GM12878 (cell line): ENCODE data around the gene AATF. TPM values are rescaled to one million over a fixed set of nuclear protein-coding genes. Genes with fewer than 3 reads are reported as not detected.

Experiments
- ATAC-seq: fragments of 200-7000 bp; cut with Tn5 transposase; 3 replicates; pipeline ENCODE4 v1.9.1; 2020; ENCODE audit warnings: mild to moderate bottlenecking, moderate library complexity
- BruUV-seq: library from RNA; stranded (reverse); fragments of 400-500 nt; replicated peaks from 2 replicates; lab custom pipeline; 2021; lab: Mats Ljungman, UMichigan
- CTCF ChIA-PET: fragments of 300-600 bp; sonication (Branson Sonifier 250); formaldehyde crosslinking; extraction: SDS; loops from one replicate; lab custom pipeline; 2021; ENCODE audit warnings: inconsistent platforms; lab: Yijun Ruan, JAX
- POLR2A ChIA-PET: fragments of 350-600 bp; formaldehyde crosslinking; extraction: SDS; loops from one replicate; lab custom pipeline; 2021; ENCODE audit warnings: inconsistent platforms; lab: Charles Lee
- RAD21 ChIA-PET: fragments of 300-600 bp; sonication (Branson Sonifier 250); formaldehyde crosslinking; loops from one replicate; lab custom pipeline; 2023; ENCODE audit warnings: antibody characterized with exemption; ENCODE audit not compliant: unreplicated experiment; lab: Charles Lee
- SMC1A ChIA-PET: fragments of 300-600 bp; sonication (Branson Sonifier 250); formaldehyde crosslinking; loops from one replicate; lab custom pipeline; 2023; ENCODE audit not compliant: unreplicated experiment, uncharacterized antibody; lab: Charles Lee
- DNase-seq: peaks from one replicate; pipeline ENCODE4 v3.0.0-alpha.2; 2011; ENCODE audit warnings: low read depth, low spot score
- FAIRE-seq: peaks from 3 replicates; lab custom pipeline; 2011; peaks lifted over from hg19 to GRCh38; lab: Jason Lieb, UNC
- H2AFZ ChIP-seq: 2 replicates; pipeline ENCODE4 v1.6.0; 2011; ENCODE audit warnings: low read depth, low read length, control low read depth; ENCODE audit not compliant: control insufficient read depth
- H3K27ac ChIP-seq: 2 replicates; pipeline ENCODE4 v1.5.1; 2011; ENCODE audit warnings: control low read depth; ENCODE audit not compliant: control insufficient read depth, insufficient read depth
- H3K27me3 ChIP-seq, 2 experiments: replicated peaks in 1 of 2; 2 replicates each; pipeline versions ENCODE4 v1.6.0 to v1.6.1; 2011; ENCODE audit warnings: low read length in 1 of 2; ENCODE audit not compliant: control insufficient read depth in 2 of 2, insufficient read depth in 2 of 2
- H3K36me3 ChIP-seq, 2 experiments: 2 replicates each; pipeline ENCODE4 v1.5.1; 2011; ENCODE audit warnings: low read length in 1 of 2; ENCODE audit not compliant: control insufficient read depth in 2 of 2, insufficient read depth in 2 of 2
- H3K4me1 ChIP-seq: 2 replicates; pipeline ENCODE4 v1.6.1; 2011; ENCODE audit warnings: mild to moderate bottlenecking, low read length, moderate library complexity, mixed read lengths; ENCODE audit not compliant: control insufficient read depth, insufficient read depth
- H3K4me2 ChIP-seq: 2 replicates; pipeline ENCODE4 v1.6.0; 2011; ENCODE audit warnings: control low read depth; ENCODE audit not compliant: control insufficient read depth, insufficient read depth
- H3K4me3 ChIP-seq: fragments of 200-600 bp; sonication (generic); 2 replicates; pipeline ENCODE4 v1.5.1; 2016
- H3K79me2 ChIP-seq: 2 replicates; pipeline ENCODE4 v1.6.0; 2011; ENCODE audit warnings: low read length; ENCODE audit not compliant: control insufficient read depth, insufficient read depth
- H3K9ac ChIP-seq: 2 replicates; pipeline ENCODE4 v1.8.0; 2011; ENCODE audit warnings: low read length, control low read depth, mixed read lengths; ENCODE audit not compliant: control insufficient read depth, insufficient read depth
- H3K9me3 ChIP-seq: replicated peaks from 3 replicates; pipeline ENCODE4 v1.5.1; 2011; ENCODE audit warnings: mild to moderate bottlenecking, low read length; ENCODE audit not compliant: control insufficient read depth, insufficient read depth
- H4K20me1 ChIP-seq: 2 replicates; pipeline ENCODE4 v1.6.0; 2011; ENCODE audit not compliant: control insufficient read depth, insufficient read depth
- BHLHE40 ChIP-seq, 2 experiments: fragments of 450-650 bp in 1 of 2; IDR thresholded peaks; 2 replicates each; pipeline ENCODE4 v1.6.1; 2011 to 2017; ENCODE audit warnings: low read depth in 2 of 2, borderline replicate concordance in 1 of 2, improper control_type of control experiment in 1 of 2, low read length in 1 of 2, mild to moderate bottlenecking in 1 of 2
- CREB1 ChIP-seq: IDR thresholded peaks from 2 replicates; pipeline ENCODE4 v1.6.1; 2012; ENCODE audit warnings: low read depth, mild to moderate bottlenecking, inconsistent platforms
- GATAD2B ChIP-seq: fragments of 450-650 bp; conservative IDR thresholded peaks from 2 replicates; pipeline ENCODE4 v1.6.1; 2017; ENCODE audit warnings: low read depth, mild to moderate bottlenecking, moderate library complexity
- MTA2 ChIP-seq: fragments of 450-650 bp; IDR thresholded peaks from 2 replicates; pipeline ENCODE4 v1.6.1; 2016; ENCODE audit warnings: low read depth, mild to moderate bottlenecking, moderate library complexity
- POLR2A ChIP-seq: IDR thresholded peaks from 2 replicates; pipeline ENCODE4 v1.6.1; 2011; ENCODE audit warnings: low read depth, mild to moderate bottlenecking, low read length
- POU2F2 ChIP-seq: IDR thresholded peaks from 3 replicates; pipeline ENCODE4 v1.6.1; 2011; ENCODE audit warnings: low read depth, mild to moderate bottlenecking, low read length, borderline replicate concordance
- STAT3 ChIP-seq: IDR thresholded peaks from 2 replicates; pipeline ENCODE4 v1.6.1; 2011; ENCODE audit warnings: low read depth, low read length, improper control_type of control experiment
- TBL1XR1 ChIP-seq: IDR thresholded peaks from 2 replicates; pipeline ENCODE4 v1.6.1; 2012; ENCODE audit warnings: low read depth, low read length, improper control_type of control experiment
- WRNIP1 ChIP-seq: IDR thresholded peaks from 2 replicates; pipeline ENCODE4 v1.6.1; 2011; ENCODE audit warnings: low read depth, low read length, improper control_type of control experiment, borderline replicate concordance
- YBX1 ChIP-seq: fragments of 450-650 bp; IDR thresholded peaks from 2 replicates; pipeline ENCODE4 v1.6.1; 2016; ENCODE audit warnings: antibody characterized with exemption
- ZNF274 ChIP-seq: IDR thresholded peaks from one replicate; pipeline ENCODE4 v1.8.0; 2011; ENCODE audit not compliant: insufficient read length, insufficient read depth
- ZNF384 ChIP-seq: IDR thresholded peaks from 2 replicates; pipeline ENCODE4 v1.6.1; 2012; ENCODE audit warnings: low read depth, mild to moderate bottlenecking, low read length, improper control_type of control experiment, borderline replicate concordance
- ZSCAN29 ChIP-seq: fragments of 450-650 bp; IDR thresholded peaks from 2 replicates; pipeline ENCODE4 v1.6.1; 2017; ENCODE audit warnings: mild to moderate bottlenecking, moderate library complexity
- WGBS: methylation state at CpG from one replicate; pipeline ENCODE4 v1.1.6; 2016; ENCODE audit warnings: low lambda C conversion rate; ENCODE audit not compliant: insufficient replicate concordance, insufficient coverage; ENCODE audit errors: missing lambda C conversion rate; 5-methylcytosine and 5-hydroxymethylcytosine counted together
- in situ Hi-C: fragments of 300-500 bp; cut with MboI; formaldehyde crosslinking; loops from 9 replicates; pipeline ENCODE4 v1.14.3; 2018; ENCODE audit warnings: mixed read lengths
- intact Hi-C: fragments of 100-400 bp; cut with micrococcal nuclease; formaldehyde crosslinking; loops from one replicate; pipeline ENCODE4 v1.14.2; 2022; ENCODE audit not compliant: unreplicated experiment
- polyA plus RNA-seq, 11 experiments: library from polyadenylated mRNA; depleted of rRNA in 4 of 11; unstranded in 6 of 11; stranded (reverse) in 5 of 11; fragments of >200 nt; fragmentation: Nextera tagmentation in 4 of 11; fragmentation: Illumina TruSeq in 1 of 11; extraction: Ambion mirVana in 4 of 11; extraction: Trizol in 1 of 11; gene quantifications; 1 replicate in 1 of 11; 2 replicates in 10 of 11; pipeline versions ENCODE4 v1.2.1 to v1.2.3, GENCODE V29; 2011 to 2016; ENCODE audit warnings: inconsistent platforms in 2 of 11, missing spikeins in 2 of 11, low read depth in 1 of 11
- total RNA-seq, 4 experiments: library from RNA; depleted of rRNA in 3 of 4; stranded (reverse); fragments of >200 nt in 3 of 4; fragmentation: Illumina TruSeq in 1 of 4; extraction: Trizol in 1 of 4; gene quantifications; 2 replicates each; pipeline versions ENCODE4 v1.2.1 to v1.2.3, GENCODE V29; 2013 to 2021
- TF ChIP-seq, protein P1 (sequence below): IDR thresholded peaks from 2 replicates; pipeline ENCODE4 v1.6.1; 2012; ENCODE audit warnings: low read length, inconsistent platforms
- TF ChIP-seq, protein P2 (sequence below): fragments of 450-650 bp; IDR thresholded peaks from 2 replicates; pipeline ENCODE4 v1.6.1; 2016; ENCODE audit warnings: mild to moderate bottlenecking, moderate library complexity, borderline replicate concordance
- TF ChIP-seq, protein P3 (sequence below): fragments of 450-650 bp; IDR thresholded peaks from 2 replicates; pipeline ENCODE4 v1.6.1; 2018; ENCODE audit warnings: borderline replicate concordance, mild to moderate bottlenecking; ENCODE audit not compliant: partially characterized antibody

The AATF gene
- total and polyA plus RNA-seq, 10 of the 15 experiments (the other 5 are each of a cell fraction or from before 2014, with no cell fraction given) = 36.8 to 110 (median 77.9) TPM

DNA sequence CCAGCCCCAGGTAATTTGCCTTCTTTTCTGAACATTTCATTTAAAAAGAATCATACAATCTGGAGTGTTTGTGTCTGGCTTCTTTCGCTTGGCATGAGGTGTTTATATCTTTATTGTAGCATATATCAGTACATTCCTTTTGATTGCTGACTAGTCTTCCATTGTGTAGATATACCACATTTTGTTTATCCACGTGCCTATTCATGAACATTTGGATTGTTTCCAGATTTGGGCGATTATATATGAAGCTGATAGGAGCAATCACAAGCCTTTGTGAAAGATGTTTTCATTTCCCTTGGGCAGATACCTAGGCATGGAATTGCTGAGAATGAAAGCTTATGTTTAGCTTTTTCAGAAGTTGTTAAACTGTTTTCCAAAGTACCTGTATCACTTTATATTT is 120.3 kb downstream of the AATF start:
- Histone ChIP-seq H3K4me1 (no peaks in the 10 kb centered on the region), H4K20me1 (no peaks in the 10 kb centered on the region), H3K4me3 (no peak overlapping the region), H2AFZ (no peak overlapping the region), H3K36me3 (no peaks in the 10 kb centered on the region), H3K9ac (no peak overlapping the region), H3K4me2 (no peak overlapping the region), H3K9me3 (no peaks in the 10 kb centered on the region), H3K27ac (no peak overlapping the region), H3K79me2 (no peaks in the 10 kb centered on the region), H3K27me3 (no peaks in the 10 kb centered on the region)
- ChIA-PET CTCF (interaction anchor here (0.9 to 1.4 kb wide), 2 partner anchors 21 to 445 kb away, joined by 3 to 5 read pairs; no protein-coding TSS in a partner anchor), POLR2A (no interaction called here), SMC1A (no interaction called here), RAD21 (no interaction called here)
- TF ChIP-seq ZSCAN29 = no peak
- TF ChIP-seq GATAD2B = no peak
- no peak for TF ChIP-seq TBL1XR1
- TF ChIP-seq POLR2A = no peak
- no peak for TF ChIP-seq BHLHE40 (IDR thresholded peaks at IDR 0.05; ENCODE audit: borderline replicate concordance in 1 of 2, low read depth in 2 of 2, low read length in 1 of 2)
- TF ChIP-seq STAT3 = no peak
- no peak for TF ChIP-seq ZNF274
- TF ChIP-seq YBX1 = no peak
- no peak for TF ChIP-seq POU2F2
- TF ChIP-seq, protein P1, sequence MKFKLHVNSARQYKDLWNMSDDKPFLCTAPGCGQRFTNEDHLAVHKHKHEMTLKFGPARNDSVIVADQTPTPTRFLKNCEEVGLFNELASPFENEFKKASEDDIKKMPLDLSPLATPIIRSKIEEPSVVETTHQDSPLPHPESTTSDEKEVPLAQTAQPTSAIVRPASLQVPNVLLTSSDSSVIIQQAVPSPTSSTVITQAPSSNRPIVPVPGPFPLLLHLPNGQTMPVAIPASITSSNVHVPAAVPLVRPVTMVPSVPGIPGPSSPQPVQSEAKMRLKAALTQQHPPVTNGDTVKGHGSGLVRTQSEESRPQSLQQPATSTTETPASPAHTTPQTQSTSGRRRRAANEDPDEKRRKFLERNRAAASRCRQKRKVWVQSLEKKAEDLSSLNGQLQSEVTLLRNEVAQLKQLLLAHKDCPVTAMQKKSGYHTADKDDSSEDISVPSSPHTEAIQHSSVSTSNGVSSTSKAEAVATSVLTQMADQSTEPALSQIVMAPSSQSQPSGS = no peak
- TF ChIP-seq, protein P2, sequence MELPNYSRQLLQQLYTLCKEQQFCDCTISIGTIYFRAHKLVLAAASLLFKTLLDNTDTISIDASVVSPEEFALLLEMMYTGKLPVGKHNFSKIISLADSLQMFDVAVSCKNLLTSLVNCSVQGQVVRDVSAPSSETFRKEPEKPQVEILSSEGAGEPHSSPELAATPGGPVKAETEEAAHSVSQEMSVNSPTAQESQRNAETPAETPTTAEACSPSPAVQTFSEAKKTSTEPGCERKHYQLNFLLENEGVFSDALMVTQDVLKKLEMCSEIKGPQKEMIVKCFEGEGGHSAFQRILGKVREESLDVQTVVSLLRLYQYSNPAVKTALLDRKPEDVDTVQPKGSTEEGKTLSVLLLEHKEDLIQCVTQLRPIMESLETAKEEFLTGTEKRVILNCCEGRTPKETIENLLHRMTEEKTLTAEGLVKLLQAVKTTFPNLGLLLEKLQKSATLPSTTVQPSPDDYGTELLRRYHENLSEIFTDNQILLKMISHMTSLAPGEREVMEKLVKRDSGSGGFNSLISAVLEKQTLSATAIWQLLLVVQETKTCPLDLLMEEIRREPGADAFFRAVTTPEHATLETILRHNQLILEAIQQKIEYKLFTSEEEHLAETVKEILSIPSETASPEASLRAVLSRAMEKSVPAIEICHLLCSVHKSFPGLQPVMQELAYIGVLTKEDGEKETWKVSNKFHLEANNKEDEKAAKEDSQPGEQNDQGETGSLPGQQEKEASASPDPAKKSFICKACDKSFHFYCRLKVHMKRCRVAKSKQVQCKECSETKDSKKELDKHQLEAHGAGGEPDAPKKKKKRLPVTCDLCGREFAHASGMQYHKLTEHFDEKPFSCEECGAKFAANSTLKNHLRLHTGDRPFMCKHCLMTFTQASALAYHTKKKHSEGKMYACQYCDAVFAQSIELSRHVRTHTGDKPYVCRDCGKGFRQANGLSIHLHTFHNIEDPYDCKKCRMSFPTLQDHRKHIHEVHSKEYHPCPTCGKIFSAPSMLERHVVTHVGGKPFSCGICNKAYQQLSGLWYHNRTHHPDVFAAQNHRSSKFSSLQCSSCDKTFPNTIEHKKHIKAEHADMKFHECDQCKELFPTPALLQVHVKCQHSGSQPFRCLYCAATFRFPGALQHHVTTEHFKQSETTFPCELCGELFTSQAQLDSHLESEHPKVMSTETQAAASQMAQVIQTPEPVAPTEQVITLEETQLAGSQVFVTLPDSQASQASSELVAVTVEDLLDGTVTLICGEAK = no peak
- TF ChIP-seq, protein P3, sequence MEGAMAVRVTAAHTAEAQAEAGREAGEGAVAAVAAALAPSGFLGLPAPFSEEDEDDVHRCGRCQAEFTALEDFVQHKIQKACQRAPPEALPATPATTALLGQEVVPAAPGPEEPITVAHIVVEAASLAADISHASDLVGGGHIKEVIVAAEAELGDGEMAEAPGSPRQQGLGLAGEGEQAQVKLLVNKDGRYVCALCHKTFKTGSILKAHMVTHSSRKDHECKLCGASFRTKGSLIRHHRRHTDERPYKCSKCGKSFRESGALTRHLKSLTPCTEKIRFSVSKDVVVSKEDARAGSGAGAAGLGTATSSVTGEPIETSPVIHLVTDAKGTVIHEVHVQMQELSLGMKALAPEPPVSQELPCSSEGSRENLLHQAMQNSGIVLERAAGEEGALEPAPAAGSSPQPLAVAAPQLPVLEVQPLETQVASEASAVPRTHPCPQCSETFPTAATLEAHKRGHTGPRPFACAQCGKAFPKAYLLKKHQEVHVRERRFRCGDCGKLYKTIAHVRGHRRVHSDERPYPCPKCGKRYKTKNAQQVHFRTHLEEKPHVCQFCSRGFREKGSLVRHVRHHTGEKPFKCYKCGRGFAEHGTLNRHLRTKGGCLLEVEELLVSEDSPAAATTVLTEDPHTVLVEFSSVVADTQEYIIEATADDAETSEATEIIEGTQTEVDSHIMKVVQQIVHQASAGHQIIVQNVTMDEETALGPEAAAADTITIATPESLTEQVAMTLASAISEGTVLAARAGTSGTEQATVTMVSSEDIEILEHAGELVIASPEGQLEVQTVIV = no peak
- no peak for TF ChIP-seq WRNIP1
- no peak for TF ChIP-seq CREB1
- no peak for TF ChIP-seq MTA2
- TF ChIP-seq ZNF384 = no peak
- WGBS = 60% methylated on average over 3 of the region's 3 CpGs
- DNase-seq (no peak), FAIRE-seq (no peak), ATAC-seq (no peak)
- in situ Hi-C loops = loop anchor here (25.0 kb wide), 1 partner anchor 457 kb away; the partner anchor contains the start of gene MRM1
- BruUV-seq = no TSS peak
- intact Hi-C loops = no loop called here
